ENCODE data around the gene GPR33.
"Not testable (repeated sequence)": the region's sequence is repeated elsewhere in the genome, so short reads cannot be mapped to it uniquely, and the experiment has no call there.

The GPR33 gene
- long read RNA-seq, donor 1, result 0 reads
- long read RNA-seq, donor 2, result 0 reads
- long read RNA-seq, donor 3, result 0 reads
- long read RNA-seq, donor 4, result 0 reads
- long read RNA-seq, donor 5, result 0 reads
- long read RNA-seq, donor 6, result 0 reads
- long read RNA-seq, donor 7, result 0 reads
- long read RNA-seq, donor 8, result 0 reads

GRCh38 chr14:31487886-31488285, at the start of gene GPR33:
TSS of gene GPR33 (minus strand) at chr14:31488039. CDS start at chr14:31483965, 4,074 bp downstream.
- DNase-seq, result no peak

GRCh38 chr14:31536201-31536960, 48.5 kb upstream of the GPR33 start:
- DNase-seq, result no peak

- DNase-seq, result no peak
Observed at GRCh38 chr14:31530136-31530535, 42.3 kb upstream of the GPR33 start.

GRCh38 chr14:31529053-31529452, 41.2 kb upstream of the GPR33 start:
- no peak for DNase-seq

GRCh38 chr14:31527546-31527945, 39.7 kb upstream of the GPR33 start:
- no peak for DNase-seq

GRCh38 chr14:31527087-31527486, 39.2 kb upstream of the GPR33 start:
- DNase-seq, result no peak

GRCh38 chr14:31510855-31511254, 23.0 kb upstream of the GPR33 start:
- DNase-seq, result no peak

- DNase-seq, result peak; percentile 6
Observed at GRCh38 chr14:31510222-31510621, 22.4 kb upstream of the GPR33 start.

GRCh38 chr14:31508135-31508534, 20.3 kb upstream of the GPR33 start:
- DNase-seq, result no peak

- no peak for DNase-seq
Observed at GRCh38 chr14:31505411-31505810, 17.6 kb upstream of the GPR33 start.

GRCh38 chr14:31501870-31502269, 14.0 kb upstream of the GPR33 start:
- DNase-seq, result no peak

- no peak for DNase-seq
Observed at GRCh38 chr14:31492759-31493498, 5.1 kb upstream of the GPR33 start.

- no peak for DNase-seq
Observed at GRCh38 chr14:31489691-31490090, 1.9 kb upstream of the GPR33 start.

GRCh38 chr14:31486764-31487163, 1.1 kb downstream of the GPR33 start:
- no peak for DNase-seq

- DNase-seq, result no peak
Observed at GRCh38 chr14:31484754-31485153, 3.1 kb downstream of the GPR33 start.

- no peak for DNase-seq
Observed at GRCh38 chr14:31480156-31480555, 7.7 kb downstream of the GPR33 start.

- DNase-seq, result no peak
Observed at GRCh38 chr14:31479027-31479426, 8.8 kb downstream of the GPR33 start.

- DNase-seq, result no peak
Observed at GRCh38 chr14:31477248-31477647, 10.6 kb downstream of the GPR33 start.

GRCh38 chr14:31476131-31476866, 11.5 kb downstream of the GPR33 start:
- DNase-seq, result no peak

- no peak for DNase-seq
Observed at GRCh38 chr14:31466554-31466953, 21.3 kb downstream of the GPR33 start.

- DNase-seq, result no peak
Observed at GRCh38 chr14:31465111-31465510, 22.7 kb downstream of the GPR33 start.

GRCh38 chr14:31462450-31462849, 25.4 kb downstream of the GPR33 start:
- not testable (repeated sequence) for DNase-seq

GRCh38 chr14:31461545-31461944, 26.3 kb downstream of the GPR33 start:
- no peak for DNase-seq

All from right kidney (tissue), 9 donors.